K562 (cell line): ENCODE measurements around the gene RAVER2. TPM values are rescaled to one million over a fixed set of nuclear protein-coding genes. Genes with fewer than 3 reads are reported as not detected.

ENCODE experiments used
- ATAC-seq: fragments of 200-7000 bp; cut with Tn5 transposase; 3 replicates; pipeline ENCODE4 v1.9.1; 2020; ENCODE audit warnings: moderate library complexity
- BruUV-seq: library from RNA; stranded (reverse); fragments of 400-500 nt; replicated peaks from 2 replicates; lab custom pipeline; 2021; lab: Mats Ljungman, UMichigan
- CTCF ChIA-PET: fragments of 300-600 bp; formaldehyde crosslinking; extraction: SDS; loops from one replicate; lab custom pipeline; 2021; ENCODE audit warnings: low intra/inter-chr PET ratio; lab: Yijun Ruan, JAX
- POLR2A ChIA-PET: fragments of 300-600, 350-650 bp; sonication (Branson Sonifier 250); formaldehyde crosslinking; extraction: SDS; loops from one replicate; lab custom pipeline; 2021; ENCODE audit warnings: antibody characterized with exemption, inconsistent platforms; lab: Yijun Ruan, JAX
- DNase-seq, 4 experiments: peaks; one replicate each; pipeline versions ENCODE4 v3.0.0 to v3.0.0-alpha.2; 2011 to 2018; ENCODE audit warnings: low spot score in 3 of 4, mixed read lengths in 3 of 4; ENCODE audit errors: extremely low read depth in 1 of 4
- FAIRE-seq: peaks from 2 replicates; lab custom pipeline; 2011; peaks lifted over from hg19 to GRCh38; lab: Jason Lieb, UNC
- H2AFZ ChIP-seq: 2 replicates; pipeline ENCODE4 v1.6.0; 2011; ENCODE audit warnings: low read depth, low read length, control low read depth, inconsistent platforms
- H3K27ac ChIP-seq: fragments of 200-600 bp; 3 replicates; pipeline ENCODE4 v1.8.0; 2011; ENCODE audit warnings: low read depth, mild to moderate bottlenecking, control low read depth, inconsistent platforms, low read length, moderate library complexity, mixed read lengths; ENCODE audit errors: extremely low read depth
- H3K27me3 ChIP-seq, 2 experiments: fragments of 300-600 bp in 1 of 2; 2 replicates in 1 of 2; 3 replicates in 1 of 2; pipeline versions ENCODE4 v1.6.0 to v1.8.0; 2011; ENCODE audit warnings: inconsistent platforms in 2 of 2, low read length in 2 of 2, mild to moderate bottlenecking in 1 of 2, mixed read lengths in 1 of 2, moderate library complexity in 1 of 2; ENCODE audit not compliant: control insufficient read depth in 2 of 2, insufficient read depth in 2 of 2
- H3K36me3 ChIP-seq: fragments of 300-600 bp; 3 replicates; pipeline ENCODE4 v1.8.0; 2011; ENCODE audit warnings: mild to moderate bottlenecking, low read length, inconsistent platforms; ENCODE audit not compliant: control insufficient read depth, insufficient read depth
- H3K4me1 ChIP-seq, 2 experiments: fragments of 200-600 bp in 1 of 2; replicated peaks in 1 of 2; 2 replicates in 1 of 2; 3 replicates in 1 of 2; pipeline versions ENCODE4 v1.5.1 to v1.8.0; 2011; ENCODE audit warnings: inconsistent platforms in 2 of 2, low read length in 2 of 2, mild to moderate bottlenecking in 1 of 2, mixed read lengths in 1 of 2, moderate library complexity in 1 of 2; ENCODE audit not compliant: control insufficient read depth in 2 of 2, insufficient read depth in 2 of 2
- H3K4me2 ChIP-seq: 2 replicates; pipeline ENCODE4 v1.6.1; 2011; ENCODE audit warnings: low read length, control low read depth, inconsistent platforms, mixed read lengths; ENCODE audit not compliant: insufficient read depth
- H3K4me3 ChIP-seq: fragments of 200-600 bp; sonication (generic), shearing (Covaris generic); 2 replicates; pipeline ENCODE4 v1.5.1; 2016; ENCODE audit warnings: control low read depth, inconsistent platforms
- H3K79me2 ChIP-seq: fragments of 200-600 bp; 3 replicates; pipeline ENCODE4 v1.8.0; 2011; ENCODE audit warnings: low read length, inconsistent platforms; ENCODE audit not compliant: control insufficient read depth, insufficient read depth
- H3K9ac ChIP-seq, 2 experiments: 2 replicates each; pipeline versions ENCODE4 v1.6.0 to v1.6.1; 2011; ENCODE audit warnings: low read depth in 2 of 2, low read length in 2 of 2, control low read depth in 1 of 2, inconsistent platforms in 1 of 2, mild to moderate bottlenecking in 1 of 2, mixed read lengths in 1 of 2; ENCODE audit not compliant: insufficient read depth in 1 of 2
- H3K9me1 ChIP-seq: one replicate; pipeline ENCODE4 v1.6.0; 2011; ENCODE audit warnings: inconsistent platforms, mild to moderate bottlenecking, low read length, moderate library complexity; ENCODE audit not compliant: control insufficient read depth, insufficient read depth
- H3K9me3 ChIP-seq: replicated peaks from 2 replicates; pipeline ENCODE4 v1.5.1; 2011; ENCODE audit warnings: low read depth, low read length, inconsistent platforms; ENCODE audit not compliant: control insufficient read depth, insufficient read depth
- H4K20me1 ChIP-seq: replicated peaks from 2 replicates; pipeline ENCODE4 v1.6.1; 2011; ENCODE audit warnings: low read length, inconsistent platforms, mixed read lengths; ENCODE audit not compliant: control insufficient read depth, insufficient read depth
- NFRKB ChIP-seq: fragments of 450-650 bp; IDR thresholded peaks from 2 replicates; pipeline ENCODE4 v1.6.1; 2016; ENCODE audit warnings: low read depth
- PHF20 ChIP-seq: fragments of 450-650 bp; IDR thresholded peaks from 2 replicates; pipeline ENCODE4 v1.6.1; 2018; ENCODE audit not compliant: partially characterized antibody
- POU5F1 ChIP-seq: fragments of 150-350 bp; IDR thresholded peaks from 2 replicates; pipeline ENCODE4 v1.6.1; 2014; ENCODE audit warnings: borderline replicate concordance, low read length, low read depth, mild to moderate bottlenecking; ENCODE audit not compliant: partially characterized antibody
- TSHZ1 ChIP-seq: fragments of 250-450 bp; sonication (Bioruptor Pico); IDR thresholded peaks from 2 replicates; pipeline ENCODE4 v1.4.0; 2020; ENCODE audit warnings: mild to moderate bottlenecking, moderate library complexity
- WGBS: fragments of 100-300 bp; shearing (Covaris generic); methylation state at CpG from one replicate; pipeline ENCODE4 v1.1.6; 2016; ENCODE audit warnings: low coverage, mixed read lengths; ENCODE audit not compliant: insufficient coverage; ENCODE audit errors: missing lambda C conversion rate; 5-methylcytosine and 5-hydroxymethylcytosine counted together
- in situ Hi-C: fragments of 300-500 bp; cut with MboI; formaldehyde crosslinking; loops from 4 replicates; pipeline ENCODE4 v1.15.0; 2018; ENCODE audit warnings: inconsistent platforms, mixed read lengths
- intact Hi-C: fragments of 100-400 bp; cut with micrococcal nuclease; formaldehyde crosslinking; loops from 2 replicates; pipeline ENCODE4 v1.14.2; 2022
- polyA plus RNA-seq, 8 experiments: library from polyadenylated mRNA; depleted of rRNA in 4 of 8; stranded (reverse) in 5 of 8; unstranded in 3 of 8; fragments of >200 nt; fragmentation: Nextera tagmentation in 2 of 8; fragmentation: Illumina TruSeq in 1 of 8; extraction: Ambion mirVana in 2 of 8; extraction: Trizol in 1 of 8; gene quantifications; 2 replicates each; pipeline versions ENCODE4 v1.2.1 to v1.2.3, GENCODE V29; 2011 to 2014; ENCODE audit warnings: inconsistent platforms in 1 of 8, missing spikeins in 1 of 8
- total RNA-seq, 7 experiments: library from RNA; depleted of rRNA in 6 of 7; stranded (reverse); fragments of >200 nt in 6 of 7; fragmentation: Illumina TruSeq in 2 of 7; extraction: Trizol in 2 of 7; gene quantifications; 2 replicates each; pipeline versions ENCODE4 v1.2.1 to v1.2.3, GENCODE V29; 2011 to 2021; ENCODE audit warnings: low replicate concordance in 1 of 7

RAVER2 gene
- total and polyA plus RNA-seq, 9 of the 15 experiments (the other 6 are each of a cell fraction or from before 2014, with no cell fraction given) = 1.8 to 6.1 (median 4.4) TPM

GRCh38 chr1:64826991-64827390 is 82.1 kb downstream of the RAVER2 start:
- Histone ChIP-seq H4K20me1 (no peaks in the 10 kb centered on the region), H3K9me1 (no peaks in the 10 kb centered on the region), H3K4me3 (no peak overlapping the region), H3K4me2 (no peak overlapping the region), H2AFZ (no peak overlapping the region), H3K27me3 (no peaks in the 10 kb centered on the region), H3K9ac (no peak overlapping the region), H3K36me3 (no peaks in the 10 kb centered on the region), H3K79me2 (no peaks in the 10 kb centered on the region), H3K4me1 (no peaks in the 10 kb centered on the region), H3K9me3 (no peaks in the 10 kb centered on the region), H3K27ac (no peak overlapping the region)
- DNase-seq (no peak), FAIRE-seq (no peak), ATAC-seq (no peak)
- 53% methylated on average over 5 of the region's 5 CpGs for WGBS
- BruUV-seq = no TSS peak
- ChIA-PET CTCF (no interaction called here), POLR2A (no interaction called here)
- no peak for TF ChIP-seq NFRKB
- in situ Hi-C loops = loop anchor here (5.0 to 10.0 kb wide), 3 partner anchors 82 to 555 kb away; partner anchors contain the start of gene RAVER2
- intact Hi-C loops = loop anchor here (5.0 kb wide), 1 partner anchor 860 kb away; no protein-coding TSS in a partner anchor

DNA sequence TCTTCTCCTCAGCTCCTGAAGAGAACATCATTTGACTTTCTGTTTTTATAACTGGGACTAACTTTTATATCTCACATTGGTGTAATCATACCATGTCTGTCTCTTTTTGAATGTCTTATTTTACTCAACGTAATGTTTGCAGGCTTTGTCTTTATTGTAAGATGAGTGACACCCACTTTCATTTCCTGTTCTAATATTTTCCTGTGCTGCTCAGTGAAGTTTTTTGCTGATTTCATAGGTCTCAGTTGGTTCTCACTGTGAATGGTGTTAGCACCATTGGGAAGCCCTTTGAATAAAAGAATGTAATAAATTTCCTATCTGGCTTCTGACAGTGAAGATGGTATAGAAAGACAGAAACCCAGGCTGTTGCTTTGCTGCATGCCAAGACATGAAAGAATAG is 84.0 kb downstream of the RAVER2 start:
- 45% methylated on average over 1 of the region's 1 CpG for WGBS
- Histone ChIP-seq H4K20me1 (0 out of 2 replicates have a peak, but pooled peaks cover 3% of the 10 kb centered on the region), H3K27me3 (no peaks in the 10 kb centered on the region), H3K79me2 (no peaks in the 10 kb centered on the region), H3K36me3 (peaks cover 15% of the 10 kb centered on the region; the same call in 2 of the 3 replicates), H3K4me3 (no peak overlapping the region), H3K4me2 (no peak overlapping the region), H3K9ac (no peak overlapping the region), H3K9me3 (no peaks in the 10 kb centered on the region), H2AFZ (no peak overlapping the region), H3K4me1 (no peaks in the 10 kb centered on the region), H3K27ac (no peak overlapping the region), H3K9me1 (no peaks in the 10 kb centered on the region)
- CTCF ChIA-PET = no interaction called here
- FAIRE-seq = no peak
- no peak for DNase-seq
- TF ChIP-seq POU5F1 (no peak), TSHZ1 (CRISPR knock-in tag) (no peak), PHF20 (no peak)
- POLR2A ChIA-PET = no interaction called here
- ATAC-seq = no peak
- in situ Hi-C loops (loop anchor here (5.0 to 10.0 kb wide), 3 partner anchors 84 to 557 kb away; partner anchors contain the start of gene RAVER2), intact Hi-C loops (loop anchor here (5.0 kb wide), 1 partner anchor 858 kb away; no protein-coding TSS in a partner anchor)
- no TSS peak for BruUV-seq
